HepG2 (cell line): ENCODE data around the gene ZNF846. TPM values are rescaled to one million over a fixed set of nuclear protein-coding genes. Genes with fewer than 3 reads are reported as not detected.

Experiments used
- AGO1 ChIP-seq: fragments of 200-400 bp; formaldehyde crosslinking; IDR thresholded peaks from 2 replicates; pipeline ENCODE4 v1.6.1; 2017; ENCODE audit warnings: mild to moderate bottlenecking, low read depth, low read length, moderate library complexity; ENCODE audit not compliant: poor library complexity, severe bottlenecking
- BCL6 ChIP-seq: IDR thresholded peaks from 2 replicates; pipeline ENCODE4 v1.6.1; 2016; ENCODE audit warnings: missing genetic modification reagents, missing compliant biosample characterization
- CEBPG ChIP-seq: IDR thresholded peaks from 2 replicates; pipeline ENCODE4 v1.6.1; 2016
- KAT8 ChIP-seq: IDR thresholded peaks from 2 replicates; pipeline ENCODE4 v1.6.1; 2016; ENCODE audit warnings: missing genetic modification reagents, missing compliant biosample characterization
- KDM5A ChIP-seq: fragments of 200-600 bp; sonication (generic); IDR thresholded peaks from 2 replicates; pipeline ENCODE4 v1.7.0; 2018; ENCODE audit warnings: antibody characterized with exemption, mild to moderate bottlenecking, low read length, borderline replicate concordance
- MED8 ChIP-seq: sonication (generic); formaldehyde crosslinking; IDR thresholded peaks from 2 replicates; pipeline ENCODE4 v1.8.1; 2023; ENCODE audit warnings: mild to moderate bottlenecking, missing genetic modification reagents; ENCODE audit not compliant: insufficient replicate concordance
- NFE2 ChIP-seq: sonication (generic); formaldehyde crosslinking; IDR thresholded peaks from 2 replicates; pipeline ENCODE4 v1.4.0; 2020; ENCODE audit warnings: missing genetic modification reagents
- NR2C2 ChIP-seq: sonication (generic); formaldehyde crosslinking; IDR thresholded peaks from 2 replicates; pipeline ENCODE4 v1.4.0; 2020; ENCODE audit warnings: missing genetic modification reagents, mild to moderate bottlenecking, moderate library complexity, borderline replicate concordance
- ONECUT2 ChIP-seq: sonication (generic); formaldehyde crosslinking; IDR thresholded peaks from 2 replicates; pipeline ENCODE4 v1.4.0; 2020; ENCODE audit warnings: missing genetic modification reagents
- PHF8 ChIP-seq: sonication (generic); formaldehyde crosslinking; IDR thresholded peaks from 2 replicates; pipeline ENCODE4 v1.5.0; 2020; ENCODE audit warnings: missing genetic modification reagents
- PPARG ChIP-seq: conservative IDR thresholded peaks from 2 replicates; pipeline ENCODE4 v1.6.1; 2016; ENCODE audit warnings: missing biosample characterization, missing genetic modification reagents
- SRSF1 ChIP-seq: fragments of 200-400 bp; formaldehyde crosslinking; optimal IDR thresholded peaks from 2 replicates; pipeline ENCODE3; 2017; ENCODE audit warnings: mild to moderate bottlenecking, low read depth, low read length, moderate library complexity
- U2AF2 ChIP-seq: fragments of 200-400 bp; formaldehyde crosslinking; IDR thresholded peaks from 2 replicates; pipeline ENCODE4 v1.6.1; 2017; ENCODE audit warnings: low read depth, mild to moderate bottlenecking, low read length
- XRCC5 ChIP-seq: fragments of 200-400 bp; formaldehyde crosslinking; optimal IDR thresholded peaks from 2 replicates; pipeline ENCODE3; 2017; ENCODE audit warnings: mild to moderate bottlenecking, low read length
- ZBTB42 ChIP-seq: sonication (generic); formaldehyde crosslinking; IDR thresholded peaks from 2 replicates; pipeline ENCODE4 v1.5.0; 2020; ENCODE audit warnings: mild to moderate bottlenecking, missing genetic modification reagents
- ZNF274 ChIP-seq: sonication (generic); formaldehyde crosslinking; IDR thresholded peaks from 2 replicates; pipeline ENCODE4 v1.5.1; 2020; ENCODE audit warnings: mild to moderate bottlenecking, missing genetic modification reagents
- ZNF383 ChIP-seq: sonication (generic); formaldehyde crosslinking; IDR thresholded peaks from 2 replicates; pipeline ENCODE4 v1.4.0; 2020; ENCODE audit warnings: missing genetic modification reagents, mild to moderate bottlenecking, borderline replicate concordance
- polyA plus RNA-seq, 8 experiments: library from polyadenylated mRNA; depleted of rRNA in 3 of 8; stranded (reverse) in 7 of 8; unstranded in 1 of 8; fragments of >200 nt; fragmentation: Illumina TruSeq in 4 of 8; extraction: Trizol in 4 of 8; gene quantifications; 2 replicates each; pipeline versions ENCODE4 v1.2.1 to v1.2.3, GENCODE V29; 2011 to 2016; ENCODE audit warnings: low read depth in 4 of 8, missing spikeins in 1 of 8, mixed read lengths in 1 of 8; ENCODE audit not compliant: insufficient read depth in 1 of 8
- total RNA-seq, 5 experiments: library from RNA; depleted of rRNA; stranded (reverse); fragments of >200 nt; fragmentation: Illumina TruSeq; extraction: Trizol; gene quantifications; 2 replicates each; pipeline ENCODE4 v1.2.3, GENCODE V29; 2016; ENCODE audit warnings: low read depth in 1 of 5
- TF ChIP-seq, protein P1 (sequence below): sonication (generic); formaldehyde crosslinking; IDR thresholded peaks from 2 replicates; pipeline ENCODE4 v1.8.0; 2022; ENCODE audit warnings: missing genetic modification reagents, mild to moderate bottlenecking, moderate library complexity, borderline replicate concordance
- TF ChIP-seq, protein P2 (sequence below): sonication (generic); formaldehyde crosslinking; IDR thresholded peaks from 2 replicates; pipeline ENCODE4 v1.8.0; 2022; ENCODE audit warnings: missing genetic modification reagents, mild to moderate bottlenecking, borderline replicate concordance
- TF ChIP-seq, protein P3 (sequence below): sonication (generic); formaldehyde crosslinking; IDR thresholded peaks from 2 replicates; pipeline ENCODE4 v1.8.1; 2023; ENCODE audit warnings: mild to moderate bottlenecking, inconsistent platforms, moderate library complexity, missing genetic modification reagents, borderline replicate concordance
- TF ChIP-seq, protein P4 (sequence below): sonication (generic); formaldehyde crosslinking; IDR thresholded peaks from 2 replicates; pipeline ENCODE4 v1.4.0; 2020; ENCODE audit warnings: missing genetic modification reagents
- TF ChIP-seq, protein P5 (sequence below): sonication (generic); formaldehyde crosslinking; IDR thresholded peaks from 2 replicates; pipeline ENCODE4 v1.4.0; 2020; ENCODE audit warnings: missing genetic modification reagents

ZNF846 gene
- total and polyA plus RNA-seq, 2 of the 13 experiments (the other 11 are each of a cell fraction or from before 2014, with no cell fraction given) = 4.8 to 5.4 TPM

DNA sequence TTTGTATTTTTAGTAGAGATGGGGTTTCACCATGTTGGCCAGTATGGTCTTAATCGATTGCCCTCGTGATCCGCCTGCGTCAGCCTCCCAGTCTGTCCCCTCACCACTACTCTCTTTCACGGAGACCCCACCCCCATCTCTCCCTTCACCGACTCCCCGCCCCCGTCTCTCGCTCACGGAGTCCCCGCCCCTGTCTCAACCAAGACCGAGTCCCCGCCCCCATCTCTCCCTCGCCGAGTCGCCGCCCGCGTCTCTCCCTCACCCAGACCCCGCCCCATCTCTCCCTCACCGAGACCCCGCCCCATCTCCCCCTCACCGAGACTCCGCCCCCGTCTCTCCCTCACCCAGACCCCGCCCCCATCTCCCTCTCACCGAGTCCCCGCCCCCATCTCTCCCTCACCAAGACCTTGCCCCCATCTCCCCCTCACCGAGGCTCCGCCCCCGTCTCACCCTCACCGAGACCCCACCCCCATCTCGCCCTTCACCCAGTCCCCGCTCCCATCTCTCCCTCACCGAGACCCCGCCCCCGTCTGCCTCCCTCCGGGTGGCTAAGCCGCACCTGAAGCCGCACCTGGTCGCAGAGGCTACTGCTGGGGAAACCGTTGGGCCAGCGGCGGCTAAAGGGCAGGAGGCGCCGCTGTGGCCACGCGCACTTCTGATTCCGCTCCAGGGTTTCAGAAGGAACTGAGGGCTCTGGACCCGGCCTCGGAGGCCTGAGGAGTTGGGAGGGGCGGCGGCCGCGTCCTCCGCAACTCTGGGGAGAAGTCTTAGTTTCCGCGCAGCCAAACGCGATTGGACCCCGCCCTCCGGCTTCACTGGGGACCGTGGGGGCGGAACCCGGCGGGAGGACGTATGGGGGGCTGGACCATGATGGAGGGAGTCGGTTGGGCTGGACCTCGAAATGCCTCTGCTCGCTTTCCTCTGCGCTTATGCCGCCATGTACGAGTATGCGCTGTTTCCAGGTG, 17.1 kb upstream of the ZNF846 start (continued):
- TF ChIP-seq, protein P1, sequence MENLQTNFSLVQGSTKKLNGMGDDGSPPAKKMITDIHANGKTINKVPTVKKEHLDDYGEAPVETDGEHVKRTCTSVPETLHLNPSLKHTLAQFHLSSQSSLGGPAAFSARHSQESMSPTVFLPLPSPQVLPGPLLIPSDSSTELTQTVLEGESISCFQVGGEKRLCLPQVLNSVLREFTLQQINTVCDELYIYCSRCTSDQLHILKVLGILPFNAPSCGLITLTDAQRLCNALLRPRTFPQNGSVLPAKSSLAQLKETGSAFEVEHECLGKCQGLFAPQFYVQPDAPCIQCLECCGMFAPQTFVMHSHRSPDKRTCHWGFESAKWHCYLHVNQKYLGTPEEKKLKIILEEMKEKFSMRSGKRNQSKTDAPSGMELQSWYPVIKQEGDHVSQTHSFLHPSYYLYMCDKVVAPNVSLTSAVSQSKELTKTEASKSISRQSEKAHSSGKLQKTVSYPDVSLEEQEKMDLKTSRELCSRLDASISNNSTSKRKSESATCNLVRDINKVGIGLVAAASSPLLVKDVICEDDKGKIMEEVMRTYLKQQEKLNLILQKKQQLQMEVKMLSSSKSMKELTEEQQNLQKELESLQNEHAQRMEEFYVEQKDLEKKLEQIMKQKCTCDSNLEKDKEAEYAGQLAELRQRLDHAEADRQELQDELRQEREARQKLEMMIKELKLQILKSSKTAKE (CRISPR knock-in tag) = peak; percentile 61
- TF ChIP-seq, protein P2, sequence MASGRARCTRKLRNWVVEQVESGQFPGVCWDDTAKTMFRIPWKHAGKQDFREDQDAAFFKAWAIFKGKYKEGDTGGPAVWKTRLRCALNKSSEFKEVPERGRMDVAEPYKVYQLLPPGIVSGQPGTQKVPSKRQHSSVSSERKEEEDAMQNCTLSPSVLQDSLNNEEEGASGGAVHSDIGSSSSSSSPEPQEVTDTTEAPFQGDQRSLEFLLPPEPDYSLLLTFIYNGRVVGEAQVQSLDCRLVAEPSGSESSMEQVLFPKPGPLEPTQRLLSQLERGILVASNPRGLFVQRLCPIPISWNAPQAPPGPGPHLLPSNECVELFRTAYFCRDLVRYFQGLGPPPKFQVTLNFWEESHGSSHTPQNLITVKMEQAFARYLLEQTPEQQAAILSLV (CRISPR knock-in tag) = 0 out of 2 replicates have a peak, but pooled peaks have one; percentile 31
- TF ChIP-seq ZBTB42 (no peak), ONECUT2 (peak; percentile 68), PHF8 (CRISPR knock-in tag) (peak; percentile 87), XRCC5 (peak; percentile 38), NR2C2 (peak; percentile 13; the same call in 1 of the 2 replicates), ZNF383 (CRISPR knock-in tag) (no peak), BCL6 (CRISPR knock-in tag) (peak; percentile 24; the same call in 1 of the 2 replicates), NFE2 (CRISPR knock-in tag) (no peak), CEBPG (CRISPR knock-in tag) (no peak), U2AF2 (no peak), ZNF274 (CRISPR knock-in tag) (peak; percentile 35; the same call in 1 of the 2 replicates), KAT8 (CRISPR knock-in tag) (peak; percentile 52; the same call in 1 of the 2 replicates), AGO1 (peak; percentile 64), MED8 (CRISPR knock-in tag) (no peak), PPARG (CRISPR knock-in tag) (0 out of 2 replicates have a peak, but pooled peaks have one; percentile 14), KDM5A (peak; percentile 68; the same call in 1 of the 2 replicates), SRSF1 (peak; percentile 76)
- TF ChIP-seq, protein P3, sequence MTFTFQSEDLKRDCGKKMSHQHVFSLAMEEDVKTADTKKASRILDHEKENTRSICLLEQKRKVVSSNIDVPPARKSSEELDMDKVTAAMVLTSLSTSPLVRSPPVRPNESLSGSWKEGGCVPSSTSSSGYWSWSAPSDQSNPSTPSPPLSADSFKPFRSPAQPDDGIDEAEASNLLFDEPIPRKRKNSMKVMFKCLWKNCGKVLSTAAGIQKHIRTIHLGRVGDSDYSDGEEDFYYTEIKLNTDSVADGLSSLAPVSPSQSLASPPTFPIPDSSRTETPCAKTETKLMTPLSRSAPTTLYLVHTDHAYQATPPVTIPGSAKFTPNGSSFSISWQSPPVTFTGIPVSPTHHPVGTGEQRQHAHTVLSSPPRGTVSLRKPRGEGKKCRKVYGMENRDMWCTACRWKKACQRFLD (CRISPR knock-in tag) = peak; percentile 23; the same call in 1 of the 2 replicates
- TF ChIP-seq, protein P4, sequence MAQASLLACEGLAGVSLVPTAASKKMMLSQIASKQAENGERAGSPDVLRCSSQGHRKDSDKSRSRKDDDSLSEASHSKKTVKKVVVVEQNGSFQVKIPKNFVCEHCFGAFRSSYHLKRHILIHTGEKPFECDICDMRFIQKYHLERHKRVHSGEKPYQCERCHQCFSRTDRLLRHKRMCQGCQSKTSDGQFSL = no peak
- TF ChIP-seq, protein P5, sequence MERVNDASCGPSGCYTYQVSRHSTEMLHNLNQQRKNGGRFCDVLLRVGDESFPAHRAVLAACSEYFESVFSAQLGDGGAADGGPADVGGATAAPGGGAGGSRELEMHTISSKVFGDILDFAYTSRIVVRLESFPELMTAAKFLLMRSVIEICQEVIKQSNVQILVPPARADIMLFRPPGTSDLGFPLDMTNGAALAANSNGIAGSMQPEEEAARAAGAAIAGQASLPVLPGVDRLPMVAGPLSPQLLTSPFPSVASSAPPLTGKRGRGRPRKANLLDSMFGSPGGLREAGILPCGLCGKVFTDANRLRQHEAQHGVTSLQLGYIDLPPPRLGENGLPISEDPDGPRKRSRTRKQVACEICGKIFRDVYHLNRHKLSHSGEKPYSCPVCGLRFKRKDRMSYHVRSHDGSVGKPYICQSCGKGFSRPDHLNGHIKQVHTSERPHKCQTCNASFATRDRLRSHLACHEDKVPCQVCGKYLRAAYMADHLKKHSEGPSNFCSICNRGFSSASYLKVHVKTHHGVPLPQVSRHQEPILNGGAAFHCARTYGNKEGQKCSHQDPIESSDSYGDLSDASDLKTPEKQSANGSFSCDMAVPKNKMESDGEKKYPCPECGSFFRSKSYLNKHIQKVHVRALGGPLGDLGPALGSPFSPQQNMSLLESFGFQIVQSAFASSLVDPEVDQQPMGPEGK (CRISPR knock-in tag) = peak; percentile 48; the same call in 1 of the 2 replicates
